HG02610 (cell line): ENCODE measurements around the gene RASGRF2.
"Not testable (repeated sequence)": the region's sequence is repeated elsewhere in the genome, so short reads cannot be mapped to it uniquely, and the experiment has no call there.

ENCODE experiments used
- ATAC-seq: cut with Tn5 transposase; IDR thresholded peaks from one replicate; pipeline ENCODE4 v1.9.1; 2021; ENCODE audit warnings: mild to moderate bottlenecking, moderate library complexity; ENCODE audit not compliant: unreplicated experiment

The RASGRF2 gene

DNA sequence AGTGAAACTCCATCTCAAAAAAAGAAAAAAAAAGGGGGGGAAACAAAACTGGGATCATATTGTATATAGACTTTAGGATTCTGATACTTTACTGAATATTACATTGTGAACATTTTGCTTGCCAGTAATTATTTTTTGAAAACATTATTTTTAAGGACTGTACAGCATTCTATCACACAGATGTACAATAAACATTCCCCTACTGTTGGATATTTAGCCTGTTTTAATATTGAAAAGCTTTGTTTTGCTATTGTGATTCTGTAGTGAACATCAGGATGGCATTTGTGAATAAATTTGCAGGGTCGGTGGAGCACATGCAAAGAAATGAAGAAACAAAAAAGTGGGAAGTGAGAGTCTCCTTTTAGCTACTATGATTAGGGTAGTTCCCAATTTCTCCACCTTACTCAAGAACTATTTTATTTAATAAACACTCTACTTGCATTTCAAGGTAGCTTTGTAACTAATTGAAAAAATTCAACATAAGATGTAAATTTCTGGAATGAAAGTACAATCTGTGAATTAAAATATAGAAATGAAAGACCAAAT is 18.7 kb downstream of the RASGRF2 start:
- no peak for ATAC-seq

DNA sequence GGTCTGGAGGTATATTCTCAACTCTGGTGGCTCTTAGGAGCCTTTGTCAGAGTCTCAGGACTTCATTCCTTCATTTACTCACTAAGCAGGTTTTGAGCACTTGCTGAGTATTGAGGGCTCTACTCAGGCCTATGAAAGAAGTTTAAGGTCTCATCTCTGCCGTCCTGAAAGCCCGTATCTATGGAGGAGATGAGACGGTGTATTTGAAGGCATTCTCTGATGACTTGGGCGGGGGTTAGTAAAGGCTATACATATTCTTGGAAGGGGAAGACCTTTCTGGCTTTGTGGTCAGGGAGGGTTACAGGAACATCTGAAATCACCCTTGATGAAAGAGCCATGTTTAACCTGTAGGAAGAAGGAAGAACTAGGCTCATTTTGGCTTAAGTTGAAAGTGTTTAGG is 21.9 kb downstream of the RASGRF2 start:
- ATAC-seq = no peak

DNA sequence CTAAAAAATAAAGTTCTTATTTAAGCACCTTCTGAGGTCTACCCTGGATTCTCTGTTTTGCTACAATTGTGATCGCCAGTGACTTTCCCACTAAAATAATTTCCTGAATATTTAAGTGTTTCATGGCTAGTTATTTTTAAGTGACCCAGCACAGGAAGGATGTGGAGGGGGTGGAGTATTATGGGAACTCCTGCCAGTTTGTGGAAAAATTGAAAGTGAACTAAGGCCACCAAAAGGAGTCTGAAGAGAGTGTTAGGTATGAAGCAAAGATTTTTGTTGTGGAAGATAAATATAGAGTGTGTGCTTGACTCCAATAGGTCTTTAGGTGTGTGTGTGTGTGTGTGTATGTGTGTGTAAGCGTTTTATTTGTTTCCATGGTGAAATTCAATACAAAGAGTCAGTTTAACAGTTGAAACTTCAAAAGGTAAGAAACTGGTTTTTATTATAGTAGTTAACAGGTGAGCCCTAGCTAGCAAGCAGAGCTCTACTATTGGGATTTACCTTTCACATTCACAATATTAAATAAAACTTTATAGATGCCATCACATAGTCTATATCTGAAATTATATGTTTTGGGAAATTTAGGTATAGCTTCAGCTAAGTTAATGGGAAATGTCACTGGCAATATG is 25.6 kb downstream of the RASGRF2 start:
- no peak for ATAC-seq

DNA sequence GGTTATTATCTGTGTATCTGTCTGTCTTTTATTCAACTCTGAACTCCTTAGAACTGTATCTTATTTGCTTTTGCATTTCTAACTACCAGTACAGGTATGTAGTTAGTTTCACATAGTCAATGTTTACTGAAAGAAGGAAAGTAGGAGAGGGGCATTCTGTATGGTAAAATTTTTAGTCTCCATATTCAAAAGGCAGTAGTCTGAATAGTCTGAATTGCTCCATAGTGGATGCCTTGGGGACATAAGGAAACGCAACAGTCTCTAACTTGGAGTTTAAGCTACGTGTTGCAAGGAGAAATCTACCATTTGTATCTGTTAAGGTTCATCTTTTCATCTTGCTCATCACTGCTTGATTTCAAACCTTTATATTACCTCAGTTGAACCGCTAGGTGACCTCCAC is 26.2 kb downstream of the RASGRF2 start:
- ATAC-seq = no peak

DNA sequence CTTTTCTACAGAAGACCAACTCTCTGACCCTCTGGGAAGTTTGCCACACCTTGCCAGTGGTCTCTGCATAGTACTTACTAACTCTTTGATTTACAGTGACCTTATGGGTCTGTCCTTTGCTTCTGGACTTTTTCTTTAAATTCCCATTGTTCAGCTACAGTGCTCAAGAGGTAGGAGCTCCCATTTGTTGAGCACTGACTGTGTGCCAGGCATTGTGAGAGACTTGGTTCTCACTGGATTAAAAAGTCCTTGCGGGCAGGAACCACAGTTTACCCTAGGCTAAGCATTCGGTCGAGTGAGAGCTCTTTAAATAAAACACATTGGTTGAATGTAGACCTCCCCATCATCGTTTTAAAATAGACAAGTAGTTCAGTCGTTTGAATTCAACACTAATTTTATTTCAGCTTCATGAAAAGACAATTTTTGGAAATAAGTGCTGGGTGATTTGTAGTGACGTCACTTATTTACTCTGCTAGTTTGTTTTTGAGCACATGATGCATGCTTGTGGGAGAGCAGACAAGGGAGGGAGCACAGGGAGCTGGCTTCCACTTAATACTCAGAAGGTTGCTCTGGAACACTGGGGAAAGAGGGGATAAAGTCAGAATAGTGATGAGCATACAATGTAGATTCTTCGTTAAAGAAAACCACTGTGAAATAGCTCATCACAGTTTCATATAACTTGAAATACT is 27.1 kb downstream of the RASGRF2 start:
- no peak for ATAC-seq

DNA sequence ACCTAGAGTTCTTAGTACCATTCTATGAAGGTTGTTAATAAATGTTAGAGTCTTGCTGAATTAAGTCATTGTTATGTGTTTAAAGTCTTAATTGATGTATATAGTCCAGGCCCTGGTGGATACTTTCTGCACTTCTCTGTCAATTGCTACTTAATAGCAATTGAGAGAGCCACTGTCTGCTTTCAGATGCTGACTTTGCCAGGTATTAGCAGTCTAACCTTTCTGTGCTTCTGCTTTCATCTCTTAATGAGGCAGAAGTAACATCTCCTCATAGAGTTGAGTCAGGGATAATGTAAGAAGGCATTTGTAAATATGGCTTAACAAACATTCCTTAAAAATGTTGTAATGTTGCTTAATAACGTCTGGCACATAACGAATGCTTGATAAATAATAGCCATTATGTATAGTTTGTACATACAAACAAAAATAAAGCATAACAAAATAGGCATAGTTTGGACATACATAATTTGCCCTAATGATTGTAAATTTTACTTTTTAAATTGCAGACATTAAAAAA is 28.3 kb downstream of the RASGRF2 start:
- no peak for ATAC-seq

DNA sequence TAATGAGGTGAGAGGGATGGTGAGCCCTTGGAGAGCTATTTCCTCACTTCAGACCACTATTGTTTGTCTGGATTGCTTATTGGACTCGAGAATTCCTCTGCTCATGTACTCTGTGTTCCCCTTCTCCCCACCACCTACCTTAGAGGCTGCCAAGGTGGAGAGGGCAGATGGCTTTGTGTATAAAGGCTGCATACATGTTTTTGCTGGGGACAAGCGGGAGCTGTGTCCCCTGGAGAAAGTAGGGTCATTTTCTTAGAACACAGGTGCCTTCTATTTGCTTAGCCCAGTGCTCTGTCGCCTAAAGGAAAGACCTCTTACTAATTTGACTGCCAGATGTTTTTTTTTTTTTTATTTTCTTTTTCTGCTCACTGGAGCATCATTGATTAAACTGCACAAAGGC is 29.7 kb downstream of the RASGRF2 start:
- ATAC-seq = no peak

DNA sequence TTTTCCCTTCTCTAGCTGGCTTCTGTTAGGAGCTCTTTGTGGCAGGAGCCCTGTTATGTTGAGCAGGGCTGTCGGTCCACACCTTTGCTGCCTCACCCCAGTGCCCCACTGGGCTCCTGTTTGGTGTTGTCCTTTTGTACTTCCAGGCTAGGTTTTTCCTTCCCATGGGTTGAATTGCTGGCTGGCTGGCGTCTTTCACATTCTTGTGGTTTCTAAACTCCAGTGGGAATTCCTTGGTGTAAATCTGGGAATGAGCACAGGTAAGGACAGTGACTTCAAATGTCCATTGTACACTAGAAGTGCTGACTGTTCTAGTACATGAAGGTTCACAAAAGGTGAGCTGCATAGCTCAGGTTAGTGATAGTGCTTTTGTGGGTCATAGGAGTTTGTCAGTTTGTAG is 30.4 kb downstream of the RASGRF2 start:
- no peak for ATAC-seq

DNA sequence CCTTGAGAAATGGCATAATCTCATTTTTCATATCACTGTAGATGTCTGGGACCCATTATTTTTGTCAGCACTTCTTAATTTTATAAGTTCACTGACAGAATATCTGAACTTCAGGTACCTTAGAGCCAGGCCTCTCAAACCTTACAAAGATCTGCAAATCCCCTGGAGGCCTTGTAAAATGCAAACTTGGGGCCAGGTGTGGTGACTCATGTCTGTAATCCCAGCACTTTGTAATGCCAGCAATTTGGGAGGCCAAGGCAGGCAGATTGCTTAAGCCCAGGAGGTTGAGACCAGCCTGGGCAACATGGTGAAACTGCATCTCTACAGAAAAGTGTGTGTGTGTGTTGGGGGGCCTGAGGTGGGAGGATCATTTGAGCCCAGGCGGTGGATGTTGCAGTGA is 30.8 kb downstream of the RASGRF2 start:
- ATAC-seq = no peak

DNA sequence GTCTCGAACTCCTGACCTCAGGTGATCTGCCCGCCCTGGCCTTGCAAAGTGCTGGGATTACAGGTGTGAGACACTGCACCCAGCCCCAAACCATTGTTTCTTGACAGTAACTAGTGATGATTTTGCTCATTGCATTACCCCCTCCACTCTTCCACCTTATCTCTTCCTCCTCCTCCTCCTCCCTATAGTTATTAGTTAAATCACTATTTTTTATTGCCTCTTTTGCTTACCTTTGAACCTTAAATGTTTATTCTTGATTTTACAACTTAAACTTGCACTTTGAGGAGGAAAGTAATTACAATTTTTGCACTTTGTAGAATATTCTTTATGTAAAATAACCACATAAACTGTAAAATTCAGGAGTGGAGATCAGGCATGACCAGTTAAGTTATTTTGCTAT is 35.7 kb downstream of the RASGRF2 start:
- ATAC-seq = no peak

DNA sequence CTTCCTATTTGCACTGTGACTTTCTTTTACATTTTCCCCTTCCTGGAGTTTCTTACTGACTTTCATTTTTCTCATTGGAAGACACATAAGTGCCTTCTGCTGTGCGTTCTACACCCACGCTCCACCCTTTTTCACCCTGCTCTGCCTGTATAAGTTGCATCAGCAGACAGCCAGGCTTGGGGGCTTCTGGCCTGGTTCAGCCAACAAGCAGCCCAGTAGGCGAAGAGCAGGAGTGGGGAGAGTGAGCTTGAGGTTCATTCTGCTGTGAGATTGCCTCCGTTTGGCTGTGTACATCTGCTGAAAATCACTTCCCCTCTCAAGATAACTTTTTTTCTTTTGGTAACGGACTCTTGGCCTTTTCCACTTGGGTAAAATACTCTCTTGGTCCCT is 38.4 kb downstream of the RASGRF2 start:
- ATAC-seq = no peak

DNA sequence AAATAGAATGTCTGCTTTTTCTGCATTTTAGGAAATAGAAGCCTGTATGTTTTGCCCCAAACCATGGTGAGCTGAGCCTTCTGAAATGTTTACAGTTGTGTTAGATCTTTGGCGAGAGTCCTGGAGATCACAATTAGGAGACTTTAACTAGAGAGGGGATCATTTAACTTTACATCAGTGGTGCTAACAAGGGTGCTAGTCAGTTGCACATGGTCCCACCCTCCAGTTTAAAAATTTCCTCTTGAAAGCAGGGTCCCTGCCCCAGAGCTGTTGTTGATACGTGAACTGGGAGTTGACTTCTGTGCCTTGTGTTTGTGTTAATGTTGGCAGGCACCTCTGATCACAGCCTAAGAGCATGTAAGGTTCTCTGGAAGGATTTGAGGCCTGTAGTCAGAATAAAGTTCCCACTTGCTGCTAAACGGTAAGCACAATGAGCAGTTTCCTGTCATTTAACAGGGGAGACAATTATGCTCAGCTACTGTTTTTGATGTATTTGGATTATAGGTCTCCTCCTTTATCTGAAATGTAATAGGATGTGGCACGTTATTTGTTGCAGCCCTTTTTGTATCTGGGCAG is 43.7 kb downstream of the RASGRF2 start:
- ATAC-seq = no peak

DNA sequence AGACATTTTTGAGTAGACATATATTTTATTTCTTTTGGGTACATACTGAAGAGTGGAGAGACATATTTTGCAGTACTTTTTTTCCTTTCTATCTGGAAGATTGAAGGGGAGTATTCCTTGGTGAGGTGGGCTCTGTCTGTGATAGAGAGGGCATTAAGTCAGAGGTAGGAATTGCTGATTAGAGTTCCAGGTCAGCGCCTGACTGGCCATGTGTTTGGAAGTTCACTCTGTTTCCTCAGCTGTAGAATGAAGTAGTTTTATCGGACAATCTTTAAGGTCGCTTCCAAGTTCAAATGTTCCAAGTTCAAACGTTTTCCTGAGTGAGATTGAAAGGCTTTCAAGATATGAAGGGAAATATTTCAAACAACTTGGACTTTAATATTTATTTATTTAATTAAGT is 45.5 kb downstream of the RASGRF2 start:
- no peak for ATAC-seq

DNA sequence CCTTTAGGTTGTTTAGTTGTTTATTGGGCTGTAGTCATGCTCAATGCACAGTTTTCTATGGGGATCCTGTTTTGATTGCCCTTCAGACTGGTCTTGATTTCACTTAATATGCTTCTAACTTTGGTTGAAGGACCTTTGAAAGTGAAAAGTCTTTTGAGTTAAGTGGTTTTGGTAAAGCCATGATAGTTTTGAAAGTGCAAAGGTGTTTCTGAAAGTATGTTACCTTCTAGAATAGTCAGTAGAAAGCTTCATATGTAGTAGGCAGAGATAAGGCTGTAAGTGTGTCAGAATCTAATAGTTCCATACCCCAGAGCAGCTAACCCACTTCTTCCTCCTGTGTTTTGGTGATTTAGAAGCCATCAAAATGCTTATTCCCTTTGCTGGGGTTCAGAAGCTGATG is 46.1 kb downstream of the RASGRF2 start:
- no peak for ATAC-seq

DNA sequence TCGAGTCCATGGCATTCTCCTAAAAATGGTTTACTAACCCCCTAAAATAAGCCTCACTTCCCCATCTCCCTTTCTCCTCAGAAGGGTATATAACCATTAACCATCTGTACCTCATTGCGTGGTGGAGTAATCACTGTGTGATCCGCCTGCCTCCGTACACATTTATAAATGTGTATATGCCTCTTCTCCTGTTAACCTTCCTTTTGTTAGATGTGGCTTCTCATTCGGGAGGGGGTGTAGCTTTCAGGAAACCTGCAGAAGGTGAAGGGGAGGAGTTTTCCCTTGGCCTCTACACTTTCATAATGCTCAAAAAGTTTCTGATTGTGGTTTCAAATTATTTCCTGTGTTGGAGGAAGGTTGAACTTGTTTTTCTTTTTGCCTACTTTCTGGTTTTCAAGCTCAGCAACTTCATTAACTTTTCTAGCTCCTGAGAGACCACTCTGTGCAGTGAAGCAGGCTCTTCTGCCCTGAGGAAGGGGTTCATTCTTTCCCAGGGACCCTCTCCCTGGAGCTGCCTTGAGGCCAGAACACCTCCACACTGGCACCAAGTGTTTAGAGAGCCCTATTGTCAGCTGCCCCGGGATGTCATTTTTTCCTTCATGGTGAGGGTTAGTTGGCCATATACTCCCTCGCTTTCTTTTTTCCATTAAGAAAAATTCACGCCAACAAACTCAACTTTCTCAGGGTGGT is 46.9 kb downstream of the RASGRF2 start:
- ATAC-seq = no peak

DNA sequence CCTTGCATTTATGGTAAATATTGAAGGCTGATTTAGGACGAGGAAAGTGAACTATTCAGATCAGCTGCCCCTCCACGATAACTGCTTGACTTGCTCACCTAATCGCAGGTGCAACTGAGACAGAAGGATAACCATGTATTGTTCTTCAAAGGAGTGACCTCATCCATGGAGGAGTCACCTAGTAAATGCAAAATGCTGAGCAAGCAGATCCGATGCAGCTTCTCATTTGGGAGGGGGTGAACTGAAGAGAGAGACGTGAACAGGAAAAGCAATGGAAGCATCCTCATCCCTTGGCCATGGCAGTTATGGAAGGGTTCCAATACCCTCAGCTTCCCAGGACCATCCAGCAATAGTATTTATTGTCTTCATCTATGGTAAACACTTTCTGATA is 47.5 kb downstream of the RASGRF2 start:
- ATAC-seq = no peak

DNA sequence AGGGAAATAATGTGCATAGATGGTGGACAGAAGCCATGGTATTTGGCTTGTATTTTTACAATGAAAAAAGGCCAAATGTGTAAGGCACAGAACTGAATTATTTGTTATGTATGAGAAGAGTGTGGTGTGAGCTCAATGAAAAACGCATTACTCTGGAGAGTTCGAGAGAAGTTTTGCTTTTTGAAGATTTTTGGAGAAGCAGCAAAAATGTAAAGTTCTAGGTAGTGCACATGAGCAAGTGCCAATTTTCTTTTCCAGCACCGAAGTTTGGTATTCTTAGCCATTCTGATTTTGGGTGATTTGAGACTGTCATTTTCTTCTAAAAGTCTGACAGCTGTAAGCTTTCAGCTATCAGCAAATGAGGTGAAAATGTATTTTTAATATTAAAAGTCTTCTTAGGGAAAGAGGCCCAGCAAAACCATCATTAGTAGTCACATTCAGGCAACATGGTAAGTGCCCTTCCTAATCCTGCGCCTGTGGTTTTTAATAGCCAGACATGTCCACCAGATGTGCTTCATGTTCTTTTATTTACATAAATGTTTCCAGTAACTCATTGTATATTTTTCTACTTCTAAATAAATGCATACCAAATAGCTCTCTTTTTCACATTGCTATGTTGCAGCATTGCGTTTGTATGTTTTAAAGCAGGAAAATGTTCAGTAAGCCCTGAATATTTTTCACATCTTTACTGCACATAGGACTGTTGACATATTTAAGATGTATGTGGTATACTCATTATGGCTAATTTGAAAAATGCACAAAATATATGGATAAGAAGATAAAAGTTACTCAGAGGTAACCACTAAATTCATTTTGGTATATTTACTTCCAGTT is 50.4 kb downstream of the RASGRF2 start:
- no peak for ATAC-seq

DNA sequence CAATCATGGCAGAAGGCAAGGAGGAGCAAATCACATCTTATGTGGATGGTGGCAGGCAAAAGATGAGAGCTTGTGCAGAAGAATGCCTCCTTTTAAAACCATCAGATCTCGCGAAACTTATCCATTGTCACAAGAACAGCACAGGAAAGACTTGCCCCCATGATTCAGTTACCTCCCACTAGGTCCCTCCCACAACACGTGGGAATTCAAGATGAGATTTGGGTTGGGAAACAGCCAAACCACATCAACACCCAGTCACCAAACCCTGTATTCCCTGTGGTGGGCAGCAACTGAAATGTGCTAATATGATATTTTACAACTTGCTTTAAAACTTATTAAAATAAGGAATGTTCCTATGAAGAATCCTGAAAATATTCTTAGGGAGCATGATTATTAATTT is 54.2 kb downstream of the RASGRF2 start:
- ATAC-seq = no peak

DNA sequence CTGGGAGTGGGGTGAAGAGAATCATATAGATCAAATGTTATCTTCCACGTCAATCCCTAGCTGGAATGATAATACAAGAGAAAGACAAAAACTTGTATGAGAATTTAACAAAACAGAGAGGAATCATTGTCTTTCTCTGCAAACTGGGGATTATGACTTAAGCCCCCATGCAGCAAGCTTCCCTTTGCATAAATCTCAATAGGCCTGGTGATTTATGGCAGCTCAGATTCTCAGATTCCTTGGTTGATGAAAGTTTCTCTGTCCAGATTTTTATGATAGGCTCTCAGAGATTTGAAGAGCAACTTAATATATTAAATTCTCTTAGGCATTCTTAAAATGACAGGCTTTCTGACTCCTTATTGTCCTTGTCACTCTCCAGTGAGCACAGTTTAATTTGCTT is 56.0 kb downstream of the RASGRF2 start:
- no peak for ATAC-seq

DNA sequence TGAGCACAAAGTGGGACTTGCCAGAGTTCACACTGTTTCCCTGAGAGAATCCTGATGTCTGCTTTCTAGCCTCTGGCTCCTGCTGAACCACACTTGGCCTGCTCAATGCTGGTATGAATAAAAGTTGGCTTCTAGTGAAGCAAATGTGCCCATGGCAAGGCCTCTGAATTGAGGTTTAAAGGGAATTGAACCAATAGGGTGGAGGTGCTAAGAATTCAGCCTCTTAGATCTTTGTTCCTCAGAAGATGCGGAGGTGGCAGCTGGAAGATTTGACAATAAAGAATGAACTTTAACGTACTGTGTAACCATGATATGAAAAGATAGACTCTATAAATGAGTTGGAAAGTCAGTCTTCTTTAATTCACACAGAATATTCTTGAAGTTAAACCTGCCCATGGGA is 57.2 kb downstream of the RASGRF2 start:
- ATAC-seq = no peak

DNA sequence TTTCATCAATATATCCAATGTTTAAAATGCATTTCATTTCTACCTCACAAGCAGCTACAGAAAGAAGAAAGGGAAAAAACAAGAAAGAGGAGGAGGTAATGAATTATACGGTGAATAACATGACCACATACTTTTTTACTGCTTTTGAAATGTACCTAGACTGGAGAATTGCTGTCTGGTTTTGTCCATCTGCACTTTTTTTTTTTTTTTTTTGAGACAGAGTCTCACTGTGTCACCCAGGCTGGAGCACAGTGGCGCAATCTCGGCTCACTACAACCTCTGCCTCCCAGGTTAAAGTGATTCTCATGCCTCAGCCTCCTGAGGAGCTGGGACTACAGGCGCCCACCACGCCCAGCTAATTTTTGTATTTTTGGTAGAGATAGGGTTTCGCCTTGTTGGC is 58.4 kb downstream of the RASGRF2 start:
- ATAC-seq = not testable (repeated sequence)
